H1 (cell line): Measurements from ENCODE around the gene CPNE8. TPM values are rescaled to one million over a fixed set of nuclear protein-coding genes. Genes with fewer than 3 reads are reported as not detected.

Experiments used
- CTCF ChIA-PET: fragments of 300-600 bp; sonication (Branson Sonifier 250); formaldehyde crosslinking; loops from one replicate; lab custom pipeline; 2021; ENCODE audit not compliant: partially characterized antibody; lab: Charles Lee
- POLR2A ChIA-PET: fragments of 300-600 bp; sonication (Branson Sonifier 250); formaldehyde crosslinking; loops from one replicate; lab custom pipeline; 2021; ENCODE audit warnings: inconsistent platforms; ENCODE audit not compliant: partially characterized antibody; lab: Charles Lee
- DNase-seq, 2 experiments: peaks; one replicate each; pipeline versions ENCODE4 v3.0.0 to v3.0.0-alpha.2; 2010 to 2022; ENCODE audit warnings: low spot score in 2 of 2, low read depth in 1 of 2, mixed read lengths in 1 of 2
- FAIRE-seq: peaks from 2 replicates; lab custom pipeline; 2011; peaks lifted over from hg19 to GRCh38; lab: Jason Lieb, UNC
- H2AFZ ChIP-seq: 2 replicates; pipeline ENCODE4 v1.8.1; 2012; ENCODE audit warnings: low read length, inconsistent platforms
- H2AK5ac ChIP-seq: 2 replicates; pipeline ENCODE4 v1.6.1; 2013; ENCODE audit warnings: low read depth, low read length
- H2BK120ac ChIP-seq: replicated peaks from 2 replicates; pipeline ENCODE3; 2013; ENCODE audit warnings: low read depth, low read length, inconsistent platforms
- H2BK12ac ChIP-seq: 2 replicates; pipeline ENCODE4 v1.6.1; 2013; ENCODE audit warnings: low read depth, low read length
- H2BK15ac ChIP-seq: 2 replicates; pipeline ENCODE4 v1.6.1; 2013; ENCODE audit warnings: low read length
- H2BK20ac ChIP-seq: 2 replicates; pipeline ENCODE4 v1.6.1; 2013; ENCODE audit warnings: low read length
- H2BK5ac ChIP-seq: 2 replicates; pipeline ENCODE4 v1.6.1; 2013; ENCODE audit warnings: low read depth, low read length
- H3K14ac ChIP-seq: 2 replicates; pipeline ENCODE4 v1.6.1; 2013; ENCODE audit warnings: inconsistent platforms; ENCODE audit not compliant: insufficient read length
- H3K18ac ChIP-seq: 2 replicates; pipeline ENCODE4 v1.6.1; 2013; ENCODE audit warnings: low read length; ENCODE audit errors: extremely low read depth
- H3K23ac ChIP-seq: 2 replicates; pipeline ENCODE4 v1.6.1; 2013; ENCODE audit warnings: inconsistent platforms; ENCODE audit not compliant: insufficient read length
- H3K23me2 ChIP-seq: 2 replicates; pipeline ENCODE4 v1.6.1; 2013; ENCODE audit warnings: low read depth, low read length
- H3K27ac ChIP-seq: 2 replicates; pipeline ENCODE4 v1.6.1; 2011; ENCODE audit warnings: low read depth, low read length, inconsistent platforms
- H3K27me3 ChIP-seq, 4 experiments: replicated peaks in 1 of 4; 1 replicate in 1 of 4; 2 replicates in 3 of 4; pipeline versions ENCODE4 v1.6.1 to v1.8.1; 2011 to 2013; ENCODE audit warnings: low read length in 3 of 4, mild to moderate bottlenecking in 3 of 4, inconsistent platforms in 2 of 4, mixed read lengths in 2 of 4, moderate library complexity in 1 of 4; ENCODE audit not compliant: control insufficient read depth in 3 of 4, insufficient read depth in 3 of 4; ENCODE audit errors: extremely low read depth in 1 of 4
- H3K36me3 ChIP-seq, 4 experiments: 2 replicates each; pipeline versions ENCODE4 v1.6.1 to v1.8.1; 2011 to 2013; ENCODE audit warnings: mild to moderate bottlenecking in 4 of 4, low read length in 3 of 4, moderate library complexity in 2 of 4, control low read depth in 1 of 4, inconsistent platforms in 1 of 4; ENCODE audit not compliant: insufficient read depth in 4 of 4, control insufficient read depth in 2 of 4
- H3K4ac ChIP-seq: replicated peaks from 2 replicates; pipeline ENCODE3; 2013; ENCODE audit warnings: low read length, low read depth, mixed read lengths, inconsistent platforms; ENCODE audit not compliant: insufficient read length
- H3K4me1 ChIP-seq, 4 experiments: replicated peaks in 1 of 4; 1 replicate in 1 of 4; 2 replicates in 3 of 4; pipeline versions ENCODE4 v1.6.1 to v1.8.1; 2011 to 2013; ENCODE audit warnings: low read length in 3 of 4, inconsistent platforms in 2 of 4, mixed read lengths in 1 of 4; ENCODE audit not compliant: insufficient read depth in 4 of 4, control insufficient read depth in 3 of 4
- H3K4me2 ChIP-seq, 2 experiments: 2 replicates each; pipeline versions ENCODE4 v1.6.1 to v1.8.1; 2011 to 2013; ENCODE audit warnings: low read depth in 2 of 2, low read length in 2 of 2, control low read depth in 1 of 2, inconsistent platforms in 1 of 2, mild to moderate bottlenecking in 1 of 2; ENCODE audit not compliant: insufficient read depth in 1 of 2
- H3K4me3 ChIP-seq, 4 experiments: fragments of 200-600, 300-600 bp in 1 of 4; sonication (generic), shearing (Covaris generic), sonication (Bioruptor Twin) in 1 of 4; 2 replicates each; pipeline versions ENCODE4 v1.5.1 to v1.8.1; 2011 to 2016; ENCODE audit warnings: low read length in 4 of 4, low read depth in 3 of 4, control low read depth in 2 of 4, inconsistent platforms in 2 of 4, mild to moderate bottlenecking in 2 of 4, mixed read lengths in 1 of 4, moderate library complexity in 1 of 4; ENCODE audit not compliant: insufficient read depth in 2 of 4; ENCODE audit errors: extremely low read depth in 1 of 4
- H3K56ac ChIP-seq: replicated peaks from 2 replicates; pipeline ENCODE3; 2013; ENCODE audit warnings: low read depth, mild to moderate bottlenecking, mixed read lengths, low read length, inconsistent platforms; ENCODE audit not compliant: insufficient read length
- H3K79me1 ChIP-seq: 2 replicates; pipeline ENCODE4 v1.6.1; 2013; ENCODE audit warnings: low read depth, low read length, control low read depth
- H3K79me2 ChIP-seq, 2 experiments: 2 replicates each; pipeline versions ENCODE4 v1.6.1 to v1.8.1; 2012 to 2013; ENCODE audit warnings: low read length in 2 of 2, mild to moderate bottlenecking in 2 of 2, inconsistent platforms in 1 of 2; ENCODE audit not compliant: insufficient read depth in 2 of 2, control insufficient read depth in 1 of 2
- H3K9ac ChIP-seq, 4 experiments: replicated peaks in 1 of 4; 1 replicate in 1 of 4; 2 replicates in 3 of 4; pipeline versions ENCODE4 v1.6.1 to v1.8.1; 2011 to 2013; ENCODE audit warnings: low read depth in 3 of 4, low read length in 3 of 4, control low read depth in 2 of 4, mild to moderate bottlenecking in 2 of 4, moderate library complexity in 2 of 4, inconsistent platforms in 1 of 4; ENCODE audit errors: extremely low read depth in 1 of 4
- H3K9me3 ChIP-seq, 2 experiments: 2 replicates each; pipeline versions ENCODE4 v1.6.1 to v1.8.1; 2012 to 2013; ENCODE audit warnings: mild to moderate bottlenecking in 2 of 2, moderate library complexity in 2 of 2, control low read depth in 1 of 2, inconsistent platforms in 1 of 2, low read depth in 1 of 2, low read length in 1 of 2, mixed read lengths in 1 of 2; ENCODE audit not compliant: insufficient read depth in 2 of 2
- H4K20me1 ChIP-seq, 2 experiments: replicated peaks in 1 of 2; 2 replicates each; pipeline versions ENCODE3 to v1.8.1; 2011 to 2013; ENCODE audit warnings: inconsistent platforms in 2 of 2, low read length in 2 of 2, mild to moderate bottlenecking in 1 of 2; ENCODE audit not compliant: insufficient read depth in 2 of 2, control insufficient read depth in 1 of 2
- H4K5ac ChIP-seq: 2 replicates; pipeline ENCODE4 v1.6.1; 2013; ENCODE audit warnings: low read length, low read depth, mixed read lengths, inconsistent platforms; ENCODE audit not compliant: insufficient read length
- H4K8ac ChIP-seq: 2 replicates; pipeline ENCODE4 v1.8.0; 2013; ENCODE audit warnings: mild to moderate bottlenecking, moderate library complexity, low read length, inconsistent platforms; ENCODE audit not compliant: insufficient read depth; ENCODE audit errors: extremely low read depth
- H4K91ac ChIP-seq: replicated peaks from 2 replicates; pipeline ENCODE3; 2013; ENCODE audit warnings: low read length, mixed read lengths, inconsistent platforms; ENCODE audit not compliant: insufficient read length
- BRCA1 ChIP-seq: IDR thresholded peaks from 2 replicates; pipeline ENCODE4 v1.6.1; 2012; ENCODE audit warnings: low read depth, low read length, improper control_type of control experiment
- CTCF ChIP-seq, 3 experiments: IDR thresholded peaks; 1 replicate in 2 of 3; 2 replicates in 1 of 3; pipeline versions ENCODE4 v1.5.1 to v1.6.1; 2011; ENCODE audit warnings: low read length in 3 of 3, mild to moderate bottlenecking in 3 of 3, inconsistent platforms in 2 of 3, low read depth in 1 of 3, moderate library complexity in 1 of 3; ENCODE audit not compliant: insufficient read depth in 1 of 3; ENCODE audit errors: control extremely low read depth in 1 of 3
- HDAC6 ChIP-seq: IDR thresholded peaks from one replicate; pipeline ENCODE4 v1.7.1; 2012; ENCODE audit warnings: low read depth, mild to moderate bottlenecking, inconsistent platforms, low read length, moderate library complexity
- RXRA ChIP-seq: IDR thresholded peaks from 2 replicates; pipeline ENCODE4 v1.6.1; 2011; ENCODE audit warnings: low read depth, mild to moderate bottlenecking, low read length, moderate library complexity; ENCODE audit not compliant: insufficient read depth
- WGBS, 2 experiments: shearing (Covaris generic) in 1 of 2; methylation state at CpG; one replicate each; pipeline versions ENCODE4 v1.1.6 to v1.1.7; 2013 to 2015; ENCODE audit warnings: low lambda C conversion rate in 2 of 2, mixed read lengths in 2 of 2, inconsistent platforms in 1 of 2, low coverage in 1 of 2, missing lambda C conversion rate in 1 of 2; ENCODE audit not compliant: insufficient replicate concordance in 2 of 2, insufficient coverage in 1 of 2, insufficient read length in 1 of 2; ENCODE audit errors: extremely low coverage in 1 of 2, missing lambda C conversion rate in 1 of 2; 5-methylcytosine and 5-hydroxymethylcytosine counted together
- polyA plus RNA-seq, 7 experiments: library from polyadenylated mRNA; depleted of rRNA in 3 of 7; stranded (reverse) in 5 of 7; unstranded in 2 of 7; fragments of >200 nt in 5 of 7; fragments of 200-250 nt in 2 of 7; gene quantifications; 1 replicate in 5 of 7; 2 replicates in 1 of 7; 4 replicates in 1 of 7; pipeline versions ENCODE4 v1.2.1 to v1.2.3, GENCODE V29; 2011 to 2013; ENCODE audit warnings: missing spikeins in 2 of 7, mixed read lengths in 2 of 7
- total RNA-seq: library from RNA; stranded (reverse); fragmentation: NEBNext Ultra II Directional; extraction: Animal tissue kit (Norgen Biotek cat#: 25700); gene quantifications from 2 replicates; pipeline ENCODE4 v1.2.1, GENCODE V29; 2021

CPNE8 gene
- total and polyA plus RNA-seq, 2 of the 8 experiments (the other 6 are each of a cell fraction or from before 2014, with no cell fraction given), result 2.5 to 6.8 TPM

GRCh38 chr12:38721611-38722252 lies 183.7 kb downstream of the CPNE8 start:
- Histone ChIP-seq H4K8ac (no peak overlapping the region), H3K23ac (no peak overlapping the region), H3K56ac (no peak overlapping the region), H2BK5ac (no peak overlapping the region), H3K4me1 (no peaks in the 10 kb centered on the region), H3K4ac (no peak overlapping the region), H3K23me2 (no peaks in the 10 kb centered on the region; the same call in 1 of the 2 replicates), H2AK5ac (no peak overlapping the region), H3K27ac (no peak overlapping the region), H3K36me3 (no peaks in the 10 kb centered on the region), H2BK120ac (no peak overlapping the region), H4K20me1 (no peaks in the 10 kb centered on the region), H2BK12ac (no peak overlapping the region), H3K4me2 (no peak overlapping the region), H3K4me3 (no peak overlapping the region), H2AFZ (no peak overlapping the region), H3K27me3 (no peaks in the 10 kb centered on the region), H3K79me1 (no peaks in the 10 kb centered on the region), H2BK15ac (no peak overlapping the region), H2BK20ac (no peak overlapping the region), H3K18ac (no peak overlapping the region), H4K91ac (no peak overlapping the region), H4K5ac (no peak overlapping the region), H3K14ac (no peak overlapping the region), H3K9ac (no peak overlapping the region), H3K9me3 (peaks cover 0 to 4% of the 10 kb centered on the region in 2 experiments; a peak in 1 of 4 replicates), H3K79me2 (no peaks in the 10 kb centered on the region)
- POLR2A ChIA-PET, result no interaction called here
- no peak for FAIRE-seq
- 96% methylated on average over 10 of the region's 10 CpGs; no CpG with 5 or more reads in 1 of the 2 experiments for WGBS, 2 experiments
- DNase-seq, result no peak
- CTCF ChIA-PET, result interaction anchor here (1.0 kb wide), 2 partner anchors 11 to 394 kb away, joined by 3 read pairs; no protein-coding TSS in a partner anchor
- TF ChIP-seq BRCA1, result no peak
- no peak for TF ChIP-seq RXRA
- TF ChIP-seq CTCF (IDR thresholded peaks at IDR 0.05; ENCODE audit: control extremely low read depth in 1 of 3, insufficient read depth in 1 of 3, low read depth in 1 of 3, low read length in 3 of 3), result no peak
- no peak for TF ChIP-seq HDAC6
